Ecto neural progenitor cell (in vitro differentiated cells): ENCODE results near the gene APOBEC3A.
A peak's percentile ranks its signal among the peaks of the same experiment; 100 is the strongest.
"Not testable (repeated sequence)": the region's sequence is repeated elsewhere in the genome, so short reads cannot be mapped to it uniquely, and the experiment has no call there.

ENCODE experiments used
- DNase-seq: peaks from one replicate; pipeline ENCODE4 v3.0.0-alpha.2; 2018; ENCODE audit warnings: low spot score

Gene APOBEC3A

DNA sequence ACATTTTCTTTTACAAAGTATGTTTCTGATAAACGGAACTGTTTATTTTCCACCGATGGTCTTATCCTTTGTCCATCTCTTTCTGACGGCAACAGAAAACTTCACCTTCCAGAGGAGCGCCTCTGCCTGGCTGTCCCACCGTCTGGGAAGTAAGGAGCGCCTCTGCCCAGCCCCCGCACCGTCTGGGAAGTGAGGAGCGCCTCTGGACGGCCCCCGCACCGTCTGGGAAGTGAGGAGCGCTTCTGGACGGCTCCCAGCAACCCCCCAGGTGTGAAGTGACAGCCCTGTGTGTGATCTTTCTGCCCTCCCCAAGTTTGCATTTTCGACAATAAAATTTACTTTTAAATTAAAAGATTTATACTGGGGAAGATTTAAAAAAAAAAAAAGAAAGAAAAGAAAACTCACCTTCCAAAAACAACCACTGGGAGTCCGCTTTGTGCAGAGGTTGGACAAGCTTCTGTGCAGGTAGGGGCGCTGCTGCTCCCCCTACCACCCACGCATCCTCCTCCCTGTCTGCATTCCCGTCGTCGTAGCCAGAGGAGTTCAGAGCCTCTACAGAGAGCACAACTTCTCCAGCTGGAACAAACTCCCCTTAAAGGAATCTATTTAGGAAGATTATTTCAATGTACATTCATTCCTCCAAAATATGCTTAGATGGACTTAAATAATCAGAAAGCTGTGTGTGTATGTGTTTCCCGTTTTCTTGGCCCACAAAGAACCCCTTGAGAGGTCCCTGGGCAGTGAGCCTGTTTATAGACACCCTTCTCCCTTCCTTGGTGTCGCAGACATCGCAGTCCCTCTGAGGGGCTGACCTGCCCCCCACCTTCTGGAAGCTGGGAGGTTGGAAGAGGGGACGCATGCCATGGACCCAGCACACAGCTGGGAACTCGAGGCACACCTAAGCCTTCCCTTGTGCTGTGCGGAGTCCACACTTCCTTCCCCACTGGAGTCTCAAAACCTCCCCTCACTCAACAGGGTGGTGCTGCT, 23.9 kb downstream of the APOBEC3A start:
- DNase-seq, result no peak

DNA sequence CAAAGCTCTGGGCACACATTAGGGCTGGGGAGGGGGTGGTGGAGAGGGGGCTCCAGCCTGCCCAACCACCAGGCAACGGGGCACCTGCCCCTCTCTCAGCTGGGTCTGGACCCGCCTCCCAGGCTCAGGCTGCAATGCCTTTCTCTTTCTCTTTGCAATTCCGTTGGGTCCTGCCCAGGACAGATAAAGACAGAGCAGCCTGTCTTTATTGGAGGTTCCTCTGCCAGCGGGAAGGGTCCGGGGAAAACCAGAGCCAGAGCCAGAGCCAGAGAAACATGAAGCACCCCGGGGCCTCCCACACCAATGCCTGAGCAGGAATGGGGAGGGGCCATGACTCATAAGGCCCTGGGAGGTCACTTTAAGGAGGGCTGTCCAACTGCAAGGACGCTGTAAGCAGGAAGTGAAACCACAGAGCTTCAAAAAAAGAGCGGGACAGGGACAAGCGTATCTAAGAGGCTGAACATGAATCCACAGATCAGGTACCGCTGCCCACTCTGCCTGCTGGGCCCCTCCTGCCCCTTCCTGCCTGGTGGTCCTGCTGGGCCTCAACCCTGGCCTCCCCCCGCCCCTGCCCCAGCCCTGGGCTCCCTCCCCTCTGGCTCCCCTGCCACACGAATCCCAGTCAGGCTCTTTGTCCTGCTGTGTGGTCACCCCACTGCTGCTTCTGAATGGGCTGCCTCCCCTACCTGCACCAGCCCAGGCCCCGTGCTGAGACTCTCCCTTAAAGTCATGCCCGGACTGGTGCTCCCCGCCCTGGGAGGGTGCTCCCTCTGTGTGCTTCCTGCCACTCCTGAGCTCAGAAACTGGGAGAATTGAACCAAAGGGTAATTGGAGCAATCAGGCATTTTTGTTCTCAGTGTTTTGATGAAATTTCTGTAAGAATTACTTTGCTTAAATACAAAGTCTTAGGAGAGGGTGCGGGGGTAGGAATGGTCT, 24.9 kb downstream of the APOBEC3A start, which contains the start of gene APOBEC3B:
Gene APOBEC3B, plus strand, starts transcription at position 356 of the 936 bp plus-strand sequence. Its CDS starts 107 bp downstream, at position 463.
- no peak for DNase-seq

DNA sequence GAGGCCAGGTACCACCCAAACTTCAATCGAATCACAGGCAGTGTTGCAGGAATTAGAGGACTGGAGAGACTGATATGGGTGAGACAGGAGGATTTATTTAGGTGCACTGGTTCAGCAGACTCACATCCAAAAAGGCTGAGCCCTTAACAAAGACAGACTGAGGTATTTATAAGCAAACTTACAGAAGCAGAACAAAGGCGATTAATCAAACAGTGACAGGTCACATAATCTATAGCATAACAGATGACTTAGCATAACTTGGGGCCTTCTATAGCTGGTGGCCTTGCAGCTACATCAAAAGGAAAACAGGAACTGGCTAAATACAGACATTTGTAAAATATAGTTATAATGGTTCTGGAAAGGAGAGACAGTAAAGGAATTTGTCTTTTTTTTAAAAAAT, 26.8 kb downstream of the APOBEC3A start:
- no peak for DNase-seq

DNA sequence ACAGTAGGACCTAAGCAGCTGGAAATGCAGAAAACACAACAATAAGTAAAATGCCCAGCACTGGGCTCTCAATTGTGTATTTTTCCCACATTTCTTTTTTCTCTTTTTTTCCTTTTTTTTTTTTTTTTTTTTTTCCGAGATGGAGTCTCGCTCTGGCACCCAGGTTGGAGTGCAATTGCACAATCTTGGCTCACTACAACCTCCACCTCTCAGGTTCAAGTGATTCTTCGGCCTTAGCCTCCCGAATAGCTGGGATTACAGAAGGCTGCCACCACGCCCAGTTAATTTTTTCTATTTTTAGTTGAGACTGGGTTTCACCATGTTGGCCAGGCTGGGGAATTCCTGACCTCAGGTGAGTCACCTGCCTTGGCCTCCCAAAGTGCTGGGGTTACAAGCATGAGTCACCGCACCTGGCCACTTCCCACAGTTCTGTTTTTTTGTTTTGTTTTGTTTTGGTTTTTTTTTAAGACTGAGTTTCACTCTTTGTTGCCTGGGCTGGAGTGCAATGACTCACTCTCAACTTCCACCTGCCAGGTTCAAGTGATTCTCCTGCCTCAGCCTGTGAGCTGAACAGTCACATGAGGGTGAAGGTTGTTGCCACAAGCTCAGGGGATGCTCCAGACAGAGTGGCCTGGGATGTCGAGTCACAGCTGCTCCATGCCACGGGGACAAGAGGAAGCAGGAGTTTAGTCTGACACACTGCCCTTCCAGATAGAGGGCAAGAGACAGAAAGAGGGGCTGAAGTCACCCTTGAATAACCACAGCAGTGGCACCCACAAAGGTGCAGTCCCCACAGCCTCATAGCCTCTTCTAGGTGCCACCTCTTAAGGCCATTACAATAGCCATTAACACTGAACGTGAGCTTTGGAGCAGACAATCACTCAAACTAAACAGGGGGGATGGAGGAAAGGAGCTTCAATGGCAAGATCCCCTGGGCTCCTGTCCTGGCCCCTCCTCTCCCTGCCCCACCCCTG, 27.7 kb downstream of the APOBEC3A start:
- DNase-seq, result not testable (repeated sequence)

DNA sequence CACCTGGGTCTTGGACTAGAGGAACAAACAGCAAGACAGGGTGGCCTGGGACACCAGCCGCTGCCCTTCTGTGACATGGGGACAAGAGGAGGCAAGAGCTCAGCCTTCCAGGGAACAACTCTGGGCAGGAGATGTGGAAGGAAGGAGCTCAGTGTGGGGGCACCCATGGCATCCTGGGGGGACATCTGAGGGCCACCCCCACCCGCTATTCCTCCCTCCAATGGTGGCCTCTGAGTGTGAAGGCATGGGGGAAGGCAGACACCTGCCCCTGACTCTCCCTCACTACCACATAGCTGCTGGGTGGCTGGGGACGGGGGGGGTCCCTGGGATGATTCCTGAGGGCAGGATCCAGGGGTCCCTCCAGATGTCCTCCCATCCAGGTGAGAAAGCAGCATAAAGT, 29.2 kb downstream of the APOBEC3A start:
- no peak for DNase-seq

DNA sequence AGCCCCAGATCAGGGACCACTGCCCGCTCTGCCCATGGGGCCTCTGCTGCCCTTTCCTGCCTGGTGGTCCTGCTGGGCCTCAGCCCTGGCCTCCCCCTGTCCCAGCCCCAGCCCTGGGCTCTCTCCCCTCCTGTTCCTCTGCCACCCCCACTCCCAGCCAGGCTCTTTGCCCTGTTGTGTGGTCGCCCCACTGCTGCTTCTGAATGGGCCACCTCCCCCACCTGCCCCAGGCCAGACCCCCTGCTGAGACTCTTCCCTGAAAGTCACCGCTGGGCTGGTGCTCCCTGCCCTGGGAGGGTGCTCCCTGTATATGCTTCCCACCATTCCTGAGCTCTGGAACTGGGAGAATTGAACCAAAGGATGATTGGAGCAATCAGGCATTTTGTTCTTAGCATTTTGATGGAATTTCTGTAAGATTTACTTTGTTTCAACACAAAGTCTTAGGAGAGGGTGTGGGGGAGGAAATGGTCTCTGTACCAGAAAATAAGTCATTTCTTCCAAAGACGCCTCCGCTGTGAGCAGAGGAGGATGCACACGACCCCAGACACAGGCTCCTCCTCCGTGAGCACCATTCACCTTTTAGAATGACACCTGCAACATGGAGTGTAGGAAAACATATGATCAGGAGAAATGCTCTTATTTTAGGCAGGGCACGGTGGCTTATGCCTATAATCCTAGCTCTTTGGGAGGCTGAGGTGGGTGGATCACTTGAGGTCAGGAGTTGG, 29.9 kb downstream of the APOBEC3A start:
- DNase-seq, result no peak

DNA sequence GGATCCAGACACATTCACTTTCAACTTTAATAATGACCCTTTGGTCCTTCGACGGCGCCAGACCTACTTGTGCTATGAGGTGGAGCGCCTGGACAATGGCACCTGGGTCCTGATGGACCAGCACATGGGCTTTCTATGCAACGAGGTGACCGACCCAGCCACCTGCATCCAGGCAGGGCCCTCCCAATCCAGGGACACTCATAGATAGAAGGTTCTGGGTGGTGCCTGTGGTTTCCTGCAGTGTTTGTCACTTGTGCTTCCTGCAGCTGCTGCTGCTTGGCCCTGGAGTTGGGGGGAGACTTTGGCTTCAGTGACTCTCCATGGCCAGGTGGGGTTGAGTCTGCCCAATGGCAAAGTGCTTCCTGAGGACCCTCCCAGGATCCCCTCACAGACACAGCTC, 32.1 kb downstream of the APOBEC3A start:
- no peak for DNase-seq

DNA sequence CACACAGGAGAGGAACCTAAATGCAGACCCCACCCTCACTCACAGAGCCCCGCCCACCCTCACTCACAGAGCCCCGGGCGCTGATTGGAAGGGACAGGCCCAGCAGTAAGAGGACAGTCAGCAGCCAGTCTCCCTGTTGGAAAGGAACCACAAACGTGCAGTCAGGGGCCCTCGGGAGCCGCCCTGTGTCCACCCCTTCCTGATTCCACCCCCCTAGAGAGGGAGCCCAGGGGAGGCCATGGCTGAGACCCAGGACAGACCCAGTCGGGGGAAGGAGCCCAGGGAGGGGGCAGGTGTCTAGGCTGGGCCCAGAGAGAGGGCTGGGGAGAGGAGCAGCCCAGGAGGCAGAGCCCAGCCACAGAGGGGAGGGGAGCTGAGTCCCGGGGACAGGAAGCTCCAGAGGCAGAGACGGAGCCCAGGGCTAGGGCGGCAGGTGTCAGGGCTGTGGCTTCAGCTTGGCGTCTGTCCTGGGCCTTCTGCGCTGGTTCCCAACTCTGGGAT, 35.5 kb downstream of the APOBEC3A start:
- DNase-seq, result peak; percentile 73

DNA sequence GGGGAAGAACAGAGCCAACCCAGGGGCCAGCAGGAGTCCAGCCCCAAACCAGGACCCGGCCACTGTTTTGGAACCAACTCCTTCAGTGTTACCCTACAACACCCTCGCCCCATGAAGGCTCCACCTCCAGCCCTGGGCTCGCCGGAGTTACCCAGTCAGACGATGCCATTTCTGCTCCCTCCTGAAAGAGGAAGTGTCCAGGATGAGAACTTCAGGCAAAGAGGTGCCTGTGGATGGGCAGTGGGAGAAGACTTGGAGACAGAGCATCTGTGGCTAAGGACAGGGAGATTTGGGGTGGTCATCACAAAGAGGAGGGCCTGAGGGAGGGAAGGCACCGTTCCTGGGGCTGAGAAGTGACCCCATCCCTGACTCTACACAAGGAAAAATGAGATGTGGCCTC, 38.7 kb downstream of the APOBEC3A start:
- DNase-seq, result no peak

DNA sequence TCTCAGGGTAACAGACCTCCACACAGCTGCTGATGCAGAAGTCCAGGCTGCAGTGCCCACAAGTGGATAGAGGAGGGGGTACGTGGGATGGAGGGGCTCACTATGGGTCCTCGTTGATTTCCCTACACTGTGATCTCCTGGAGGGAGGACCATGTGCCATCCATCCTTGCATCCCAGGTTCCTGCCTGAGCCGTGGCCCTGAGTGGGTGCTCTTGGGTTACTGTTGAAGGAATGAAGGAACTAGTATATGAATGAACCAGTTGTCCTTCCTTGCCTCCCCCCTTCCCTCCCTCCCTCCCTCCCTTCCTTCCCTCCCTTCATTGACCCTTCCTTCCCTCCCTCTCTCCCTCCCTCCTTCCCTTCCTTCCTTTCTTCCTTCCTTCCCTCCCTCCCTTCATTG, 40.1 kb downstream of the APOBEC3A start:
- no peak for DNase-seq

DNA sequence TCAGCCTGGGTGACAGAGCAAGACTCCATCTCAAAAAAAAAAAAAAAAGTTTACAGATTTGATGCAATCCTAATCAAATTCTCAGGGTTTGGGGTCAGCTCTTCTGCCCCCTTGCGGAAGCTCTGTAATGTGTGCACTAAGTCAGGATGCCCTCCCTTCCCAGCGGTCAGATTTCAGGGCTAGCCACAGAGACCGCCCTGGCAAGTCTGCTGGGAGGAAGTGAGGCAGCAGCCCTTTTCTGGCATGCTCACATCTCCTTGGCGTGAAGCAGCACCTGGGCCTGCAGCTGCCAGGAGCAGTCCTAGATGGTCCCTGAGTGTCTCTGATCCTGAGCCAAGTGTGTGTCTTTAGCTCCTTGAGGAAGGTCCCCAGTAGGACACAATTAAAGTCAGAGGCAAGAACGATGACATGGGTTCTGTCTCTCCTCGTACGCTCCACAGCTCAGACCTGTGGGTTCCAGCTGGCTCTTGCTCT, 45.8 kb downstream of the APOBEC3A start:
- peak; percentile 84 for DNase-seq

DNA sequence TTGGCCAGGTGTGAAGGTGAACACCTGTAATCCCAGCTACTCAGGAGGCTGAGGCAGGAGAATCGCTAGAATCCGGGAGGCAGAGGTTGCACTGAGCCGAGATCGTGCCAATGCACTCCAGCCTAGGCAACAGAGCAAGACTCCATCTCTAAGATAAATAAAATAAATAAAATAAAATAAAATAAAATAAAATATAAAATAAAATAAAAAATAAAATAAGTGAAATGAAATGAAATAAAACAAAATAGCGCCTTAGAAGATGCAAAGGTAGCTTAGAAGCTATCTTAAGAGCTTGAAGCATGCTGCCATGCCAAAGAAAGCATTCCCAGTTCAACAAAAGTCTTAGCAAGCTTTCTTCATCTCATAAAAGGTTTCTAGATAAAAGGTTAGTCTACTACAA, 49.8 kb downstream of the APOBEC3A start:
- DNase-seq, result no peak

DNA sequence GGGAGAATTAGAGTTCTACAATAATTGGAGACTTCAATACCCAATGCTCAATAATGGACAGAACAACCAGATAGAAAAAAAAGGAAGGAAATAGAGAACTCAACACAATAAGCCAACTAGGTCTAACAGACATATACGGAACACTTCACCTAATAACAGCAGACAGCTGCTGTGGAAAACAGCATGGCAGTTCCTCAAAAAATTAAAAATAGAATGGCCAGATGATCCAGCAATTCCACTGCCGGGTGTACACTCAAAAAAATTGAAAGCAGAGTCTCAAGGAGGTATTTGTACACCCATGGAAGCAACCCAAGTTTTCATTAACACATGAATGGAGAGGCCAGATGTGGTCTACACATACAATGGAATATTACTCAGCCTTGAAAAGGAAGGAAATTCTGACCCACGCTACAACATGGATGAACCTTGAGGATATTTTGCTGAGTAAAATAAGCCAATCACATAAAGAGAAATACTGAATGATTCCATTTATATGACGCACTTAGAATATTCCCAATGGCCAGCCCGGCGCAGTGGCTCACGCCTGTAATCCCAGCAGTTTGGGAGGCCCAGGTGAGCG, 51.0 kb downstream of the APOBEC3A start:
- DNase-seq, result not testable (repeated sequence)

DNA sequence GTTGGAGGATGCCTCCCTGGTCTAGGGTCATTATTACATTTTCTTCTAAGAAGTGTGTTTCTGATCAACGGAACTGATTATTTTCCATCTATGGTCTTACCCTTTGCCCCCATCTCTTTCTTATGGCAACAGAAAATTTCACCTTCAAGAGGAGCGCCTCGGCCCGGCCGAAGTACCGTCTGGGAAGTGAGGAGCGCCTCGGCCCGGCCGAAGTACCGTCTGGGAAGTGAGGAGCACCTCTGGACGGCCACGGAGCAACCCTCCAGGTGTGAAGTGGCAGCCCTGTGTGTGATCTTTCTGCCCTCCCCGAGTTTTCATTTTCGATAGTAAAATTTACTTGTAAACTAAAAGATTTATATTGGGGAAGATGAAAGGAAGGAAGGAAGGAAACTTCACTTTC, 53.5 kb downstream of the APOBEC3A start:
- no peak for DNase-seq
